Neural progenitor cell (in vitro differentiated cells): ENCODE measurements around the gene SPATA18. TPM values are rescaled to one million over a fixed set of nuclear protein-coding genes. Genes with fewer than 3 reads are reported as not detected.

Experiments used
- DNase-seq: peaks from one replicate; pipeline ENCODE4 v3.0.0-alpha.2; 2016; ENCODE audit warnings: low spot score
- H2AFZ ChIP-seq: fragments of 200-600 bp; sonication (generic); replicated peaks from 2 replicates; pipeline ENCODE4 v1.6.1; 2016; ENCODE audit warnings: antibody characterized with exemption
- H3F3A ChIP-seq: fragments of 200-600 bp; sonication (generic); 2 replicates; pipeline ENCODE4 v1.6.1; 2016; ENCODE audit warnings: antibody characterized with exemption, low read depth
- H3K27ac ChIP-seq: fragments of 200-600 bp; sonication (generic); 2 replicates; pipeline ENCODE4 v1.5.1; 2016; ENCODE audit warnings: mild to moderate bottlenecking
- H3K27me3 ChIP-seq: fragments of 200-600 bp; sonication (generic); 2 replicates; pipeline ENCODE4 v1.6.1; 2016; ENCODE audit warnings: mild to moderate bottlenecking, moderate library complexity
- H3K36me3 ChIP-seq: fragments of 200-600 bp; sonication (generic); 2 replicates; pipeline ENCODE4 v1.5.1; 2016
- H3K4me1 ChIP-seq: fragments of 200-600 bp; sonication (generic); 2 replicates; pipeline ENCODE4 v1.6.1; 2016; ENCODE audit warnings: mixed run types
- H3K4me2 ChIP-seq: fragments of 200-600 bp; sonication (generic); 2 replicates; pipeline ENCODE4 v1.6.1; 2016
- H3K4me3 ChIP-seq: fragments of 200-600 bp; sonication (generic); 2 replicates; pipeline ENCODE4 v1.5.1; 2016
- H3K79me2 ChIP-seq: fragments of 200-600 bp; sonication (generic); 2 replicates; pipeline ENCODE4 v1.6.1; 2016; ENCODE audit warnings: low read depth
- H3K9ac ChIP-seq: fragments of 200-600 bp; sonication (generic); 2 replicates; pipeline ENCODE4 v1.6.1; 2016
- H3K9me3 ChIP-seq: fragments of 200-600 bp; sonication (generic); 2 replicates; pipeline ENCODE4 v1.5.1; 2016; ENCODE audit warnings: low read depth
- H4K20me1 ChIP-seq: fragments of 200-600 bp; sonication (generic); 2 replicates; pipeline ENCODE4 v1.6.1; 2016; ENCODE audit warnings: low read depth
- H3K27ac Mint-ChIP-seq: 3 replicates; pipeline ENCODE4 v1.8.0; 2021; ENCODE audit warnings: mixed read lengths
- H3K27me3 Mint-ChIP-seq: 2 replicates; pipeline ENCODE4 v1.8.0; 2022; ENCODE audit warnings: low read depth, mild to moderate bottlenecking, inconsistent platforms, moderate library complexity, mixed read lengths; ENCODE audit not compliant: insufficient read depth
- H3K36me3 Mint-ChIP-seq: 3 replicates; pipeline ENCODE4 v1.8.0; 2021; ENCODE audit warnings: mixed read lengths
- H3K4me1 Mint-ChIP-seq: 3 replicates; pipeline ENCODE4 v1.8.0; 2021; ENCODE audit warnings: mixed read lengths
- H3K4me3 Mint-ChIP-seq: 3 replicates; pipeline ENCODE4 v1.8.0; 2021; ENCODE audit warnings: mild to moderate bottlenecking, moderate library complexity, mixed read lengths
- H3K9me3 Mint-ChIP-seq: 3 replicates; pipeline ENCODE4 v1.8.0; 2020; ENCODE audit warnings: mixed read lengths
- CTCF ChIP-seq: fragments of 200-600 bp; sonication (generic); IDR thresholded peaks from 2 replicates; pipeline ENCODE4 v1.5.1; 2017; ENCODE audit warnings: antibody characterized with exemption, mild to moderate bottlenecking
- EZH2 ChIP-seq: fragments of 200-600 bp; sonication (generic); IDR thresholded peaks from 2 replicates; pipeline ENCODE4 v1.6.1; 2017; ENCODE audit warnings: antibody characterized with exemption, mild to moderate bottlenecking, moderate library complexity
- EZH2phosphoT487 ChIP-seq: fragments of 200-600 bp; sonication (generic); IDR thresholded peaks from 2 replicates; pipeline ENCODE4 v1.6.1; 2017; ENCODE audit warnings: antibody characterized with exemption
- total RNA-seq: library from RNA; depleted of rRNA; stranded (reverse); fragments of >200 nt; gene quantifications from 2 replicates; pipeline ENCODE4 v1.2.3, GENCODE V29; 2015; ENCODE audit warnings: low replicate concordance

Gene SPATA18
- total RNA-seq, 1 donor from 2014 or later, result 5.4 TPM

GRCh38 chr4:52107336-52107735 lies 56.2 kb downstream of the SPATA18 start:
- peaks cover 8% of the 10 kb centered on the region for H3K4me1 ChIP-seq
- H3K27me3 Mint-ChIP-seq, result peaks cover 3% of the 10 kb centered on the region
- no peak overlapping the region for H3K27ac ChIP-seq
- H3K36me3 Mint-ChIP-seq, result no peaks in the 10 kb centered on the region
- no peak overlapping the region for H3K4me3 ChIP-seq
- no peaks in the 10 kb centered on the region for H3K79me2 ChIP-seq
- no peak overlapping the region for H3K4me3 Mint-ChIP-seq
- DNase-seq, result no peak
- no peaks in the 10 kb centered on the region for H3F3A ChIP-seq
- peaks cover 2% of the 10 kb centered on the region for H3K9me3 Mint-ChIP-seq
- no peaks in the 10 kb centered on the region for H3K27me3 ChIP-seq
- no peak for TF ChIP-seq EZH2
- TF ChIP-seq EZH2phosphoT487, result no peak
- TF ChIP-seq CTCF, result no peak
- H3K36me3 ChIP-seq, result no peaks in the 10 kb centered on the region
- no peak overlapping the region for H3K9ac ChIP-seq
- H4K20me1 ChIP-seq, result no peaks in the 10 kb centered on the region
- H3K4me2 ChIP-seq, result no peak overlapping the region
- H3K27ac Mint-ChIP-seq, result no peak overlapping the region
- H2AFZ ChIP-seq, result no peak overlapping the region
- peaks cover 37% of the 10 kb centered on the region for H3K4me1 Mint-ChIP-seq
- no peaks in the 10 kb centered on the region for H3K9me3 ChIP-seq

GRCh38 chr4:52107745-52108144 lies 56.6 kb downstream of the SPATA18 start:
- Mint-ChIP-seq H3K4me1 (peaks cover 37% of the 10 kb centered on the region), H3K9me3 (peaks cover 2% of the 10 kb centered on the region), H3K4me3 (no peak overlapping the region), H3K27me3 (peaks cover 3% of the 10 kb centered on the region), H3K36me3 (no peaks in the 10 kb centered on the region), H3K27ac (no peak overlapping the region)
- H3K27ac ChIP-seq, result no peak overlapping the region
- no peaks in the 10 kb centered on the region for H3K27me3 ChIP-seq
- no peaks in the 10 kb centered on the region for H4K20me1 ChIP-seq
- no peaks in the 10 kb centered on the region for H3K79me2 ChIP-seq
- TF ChIP-seq EZH2phosphoT487, result no peak
- no peak for TF ChIP-seq EZH2
- peak; percentile 26 for TF ChIP-seq CTCF
- peaks cover 8% of the 10 kb centered on the region for H3K4me1 ChIP-seq
- H3K4me2 ChIP-seq, result no peak overlapping the region
- H2AFZ ChIP-seq, result no peak overlapping the region
- no peak overlapping the region for H3K9ac ChIP-seq
- no peaks in the 10 kb centered on the region for H3K36me3 ChIP-seq
- H3K9me3 ChIP-seq, result no peaks in the 10 kb centered on the region
- DNase-seq, result no peak
- no peaks in the 10 kb centered on the region for H3F3A ChIP-seq
- H3K4me3 ChIP-seq, result no peak overlapping the region

- H3K4me3 ChIP-seq, result no peak overlapping the region
- Mint-ChIP-seq H3K27ac (no peak overlapping the region), H3K4me3 (no peak overlapping the region), H3K36me3 (no peaks in the 10 kb centered on the region), H3K9me3 (peaks cover 2% of the 10 kb centered on the region), H3K4me1 (peaks cover 30% of the 10 kb centered on the region), H3K27me3 (peaks cover 3% of the 10 kb centered on the region)
- TF ChIP-seq CTCF (no peak), EZH2 (no peak)
- no peaks in the 10 kb centered on the region for H3K79me2 ChIP-seq
- no peak overlapping the region for H3K9ac ChIP-seq
- H3F3A ChIP-seq, result no peaks in the 10 kb centered on the region
- H3K9me3 ChIP-seq, result no peaks in the 10 kb centered on the region
- no peak overlapping the region for H3K27ac ChIP-seq
- H3K4me1 ChIP-seq, result peaks cover 8% of the 10 kb centered on the region
- no peaks in the 10 kb centered on the region for H4K20me1 ChIP-seq
- H3K4me2 ChIP-seq, result no peak overlapping the region
- H3K27me3 ChIP-seq, result no peaks in the 10 kb centered on the region
- no peak overlapping the region for H2AFZ ChIP-seq
- DNase-seq, result no peak
- no peaks in the 10 kb centered on the region for H3K36me3 ChIP-seq
Observed at GRCh38 chr4:52110171-52110570, 59.1 kb downstream of the SPATA18 start.

- no peaks in the 10 kb centered on the region for H3K36me3 ChIP-seq
- Mint-ChIP-seq H3K4me3 (no peak overlapping the region), H3K9me3 (peaks cover 2% of the 10 kb centered on the region), H3K36me3 (no peaks in the 10 kb centered on the region), H3K4me1 (peaks cover 13% of the 10 kb centered on the region), H3K27ac (no peak overlapping the region), H3K27me3 (no peaks in the 10 kb centered on the region)
- no peak for DNase-seq
- H2AFZ ChIP-seq, result no peak overlapping the region
- no peaks in the 10 kb centered on the region for H3K27me3 ChIP-seq
- no peaks in the 10 kb centered on the region for H4K20me1 ChIP-seq
- H3K9ac ChIP-seq, result no peak overlapping the region
- no peaks in the 10 kb centered on the region for H3K9me3 ChIP-seq
- no peak overlapping the region for H3K27ac ChIP-seq
- no peaks in the 10 kb centered on the region for H3F3A ChIP-seq
- H3K4me1 ChIP-seq, result no peaks in the 10 kb centered on the region
- no peak for TF ChIP-seq EZH2
- TF ChIP-seq EZH2phosphoT487, result no peak
- TF ChIP-seq CTCF, result no peak
- H3K4me3 ChIP-seq, result no peak overlapping the region
- H3K79me2 ChIP-seq, result no peaks in the 10 kb centered on the region
- H3K4me2 ChIP-seq, result no peak overlapping the region
Observed at GRCh38 chr4:52111995-52112394, 60.9 kb downstream of the SPATA18 start.
